ENCODE measurements around the gene CFAP298. TPM values are rescaled to one million over a fixed set of nuclear protein-coding genes. Genes with fewer than 3 reads are reported as not detected.
"Not testable (repeated sequence)": the region's sequence is repeated elsewhere in the genome, so short reads cannot be mapped to it uniquely, and the experiment has no call there.

CFAP298 gene
- total RNA-seq = 20.0 and 27.4 TPM in 2 replicates

- peak; percentile 95 for DNase-seq (ENCODE audit: low read depth in 2 of 2)
Measured at GRCh38 chr21:32612075-32612998, at the start of gene CFAP298. Gene CFAP298 (minus strand): TSS chr21:32612377. CDS start chr21:32612243, 134 bp downstream.

GRCh38 chr21:32661026-32661782, 49.0 kb upstream of the CFAP298 start:
- not testable (repeated sequence) for DNase-seq (ENCODE audit: low read depth in 2 of 2)

GRCh38 chr21:32658524-32658923, 46.3 kb upstream of the CFAP298 start:
- no peak for DNase-seq (ENCODE audit: low read depth in 2 of 2)

GRCh38 chr21:32653326-32653901, 41.2 kb upstream of the CFAP298 start:
- DNase-seq (ENCODE audit: low read depth in 2 of 2) = peak; percentile 14 to 59

- no peak for DNase-seq (ENCODE audit: low read depth in 2 of 2)
Measured at GRCh38 chr21:32648165-32648564, 36.0 kb upstream of the CFAP298 start.

GRCh38 chr21:32645261-32646182, 33.3 kb upstream of the CFAP298 start:
- DNase-seq (ENCODE audit: low read depth in 2 of 2) = no peak

GRCh38 chr21:32641710-32642698, 29.8 kb upstream of the CFAP298 start:
- no peak for DNase-seq (ENCODE audit: low read depth in 2 of 2)

GRCh38 chr21:32626621-32627196, 14.5 kb upstream of the CFAP298 start:
- peak in 1 of 2 donors; percentile 29 for DNase-seq (ENCODE audit: low read depth in 2 of 2)

GRCh38 chr21:32618218-32618617, 6.0 kb upstream of the CFAP298 start:
- DNase-seq (ENCODE audit: low read depth in 2 of 2) = not testable (repeated sequence)

GRCh38 chr21:32613436-32614043, 1.4 kb upstream of the CFAP298 start:
- DNase-seq (ENCODE audit: low read depth in 2 of 2) = no peak

GRCh38 chr21:32612999-32613337, 791 bp upstream of the CFAP298 start:
- no peak for DNase-seq (ENCODE audit: low read depth in 2 of 2)

- peak; percentile 47 to 57 for DNase-seq (ENCODE audit: low read depth in 2 of 2)
Measured at GRCh38 chr21:32611471-32611997, 643 bp downstream of the CFAP298 start.

GRCh38 chr21:32610940-32611339, 1.2 kb downstream of the CFAP298 start:
- not testable (repeated sequence) for DNase-seq (ENCODE audit: low read depth in 2 of 2)

- DNase-seq (ENCODE audit: low read depth in 2 of 2) = no peak
Measured at GRCh38 chr21:32608851-32609250, 3.3 kb downstream of the CFAP298 start.

- no peak for DNase-seq (ENCODE audit: low read depth in 2 of 2)
Measured at GRCh38 chr21:32605469-32605868, 6.7 kb downstream of the CFAP298 start.

- DNase-seq (ENCODE audit: low read depth in 2 of 2) = no peak
Measured at GRCh38 chr21:32604464-32604863, 7.7 kb downstream of the CFAP298 start.

- DNase-seq (ENCODE audit: low read depth in 2 of 2) = no peak
Measured at GRCh38 chr21:32603131-32603530, 9.0 kb downstream of the CFAP298 start.

GRCh38 chr21:32602099-32602498, 10.1 kb downstream of the CFAP298 start:
- no peak for DNase-seq (ENCODE audit: low read depth in 2 of 2)

- no peak for DNase-seq (ENCODE audit: low read depth in 2 of 2)
Measured at GRCh38 chr21:32599526-32599925, 12.7 kb downstream of the CFAP298 start.

Data from lung microvascular endothelial cell (primary cell).